ENCODE results near the gene OLFML2A.

DNA sequence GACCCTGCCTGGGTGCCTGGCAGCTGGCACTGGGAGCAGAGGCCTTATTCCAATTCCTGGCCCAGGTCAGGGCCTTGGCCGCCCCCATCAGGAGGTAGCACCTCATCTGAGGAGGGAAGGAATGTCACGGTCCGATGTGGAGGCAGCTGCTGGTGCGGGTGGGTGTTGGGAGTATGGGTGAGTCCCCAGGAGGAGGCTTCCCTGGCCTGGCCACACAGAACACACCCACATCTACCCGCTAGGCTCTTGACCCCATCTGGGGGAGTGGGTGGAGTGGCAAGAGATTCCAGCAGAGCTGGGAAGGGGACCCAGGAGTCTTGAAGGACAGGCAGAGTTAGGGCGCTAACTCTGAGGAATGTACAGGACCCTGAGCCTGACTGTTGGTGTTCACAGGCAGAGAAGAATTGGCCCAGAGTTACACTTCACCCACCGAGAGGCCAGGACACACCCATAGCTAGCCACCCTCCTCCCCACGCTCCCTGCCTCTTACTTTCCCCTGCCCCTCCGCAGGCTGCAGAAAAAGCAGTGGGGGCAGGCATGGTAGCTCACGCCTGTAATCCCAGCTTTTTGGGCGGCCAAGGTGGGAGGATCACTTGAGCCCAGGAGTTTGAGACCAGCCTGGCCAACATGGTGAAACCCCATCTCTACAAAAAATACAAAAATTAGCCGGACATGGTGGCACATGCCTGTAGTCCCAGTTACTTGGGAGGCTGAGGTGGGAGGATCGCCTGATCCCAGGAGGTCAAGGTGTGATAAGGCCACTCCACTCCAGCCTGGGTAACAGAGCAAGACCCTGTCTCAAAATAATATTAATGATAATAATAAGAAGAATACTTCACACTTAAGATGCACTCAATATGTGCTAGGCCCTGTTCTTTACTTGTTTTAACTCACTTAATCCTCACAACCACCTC, 6.0 kb downstream of the OLFML2A start:
- TF ChIP-seq, protein P1, sequence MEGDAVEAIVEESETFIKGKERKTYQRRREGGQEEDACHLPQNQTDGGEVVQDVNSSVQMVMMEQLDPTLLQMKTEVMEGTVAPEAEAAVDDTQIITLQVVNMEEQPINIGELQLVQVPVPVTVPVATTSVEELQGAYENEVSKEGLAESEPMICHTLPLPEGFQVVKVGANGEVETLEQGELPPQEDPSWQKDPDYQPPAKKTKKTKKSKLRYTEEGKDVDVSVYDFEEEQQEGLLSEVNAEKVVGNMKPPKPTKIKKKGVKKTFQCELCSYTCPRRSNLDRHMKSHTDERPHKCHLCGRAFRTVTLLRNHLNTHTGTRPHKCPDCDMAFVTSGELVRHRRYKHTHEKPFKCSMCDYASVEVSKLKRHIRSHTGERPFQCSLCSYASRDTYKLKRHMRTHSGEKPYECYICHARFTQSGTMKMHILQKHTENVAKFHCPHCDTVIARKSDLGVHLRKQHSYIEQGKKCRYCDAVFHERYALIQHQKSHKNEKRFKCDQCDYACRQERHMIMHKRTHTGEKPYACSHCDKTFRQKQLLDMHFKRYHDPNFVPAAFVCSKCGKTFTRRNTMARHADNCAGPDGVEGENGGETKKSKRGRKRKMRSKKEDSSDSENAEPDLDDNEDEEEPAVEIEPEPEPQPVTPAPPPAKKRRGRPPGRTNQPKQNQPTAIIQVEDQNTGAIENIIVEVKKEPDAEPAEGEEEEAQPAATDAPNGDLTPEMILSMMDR (IDR thresholded peaks at IDR 0.05) = no peak
- no peak for TF ChIP-seq EP300 (IDR thresholded peaks at IDR 0.05)
